Uterus (tissue), 2 donors: ENCODE results near the gene FRMPD4.

Experiments used
- POLR2A ChIP-seq, 2 donors: fragments of 450-650 bp; IDR thresholded peaks; one replicate each; pipeline ENCODE4 v1.6.1; 2016; ENCODE audit warnings: antibody characterized with exemption in 2 of 2, mild to moderate bottlenecking in 1 of 2, moderate library complexity in 1 of 2
- TF ChIP-seq, protein P1 (sequence below), 4 experiments: fragments of 200-600 bp in 2 of 4; fragments of 450-650 bp in 2 of 4; sonication (generic) in 2 of 4; IDR thresholded peaks; one replicate each; pipeline ENCODE4 v1.5.1; 2016 to 2019; ENCODE audit warnings: antibody characterized with exemption in 4 of 4, mild to moderate bottlenecking in 2 of 4, moderate library complexity in 1 of 4

DNA sequence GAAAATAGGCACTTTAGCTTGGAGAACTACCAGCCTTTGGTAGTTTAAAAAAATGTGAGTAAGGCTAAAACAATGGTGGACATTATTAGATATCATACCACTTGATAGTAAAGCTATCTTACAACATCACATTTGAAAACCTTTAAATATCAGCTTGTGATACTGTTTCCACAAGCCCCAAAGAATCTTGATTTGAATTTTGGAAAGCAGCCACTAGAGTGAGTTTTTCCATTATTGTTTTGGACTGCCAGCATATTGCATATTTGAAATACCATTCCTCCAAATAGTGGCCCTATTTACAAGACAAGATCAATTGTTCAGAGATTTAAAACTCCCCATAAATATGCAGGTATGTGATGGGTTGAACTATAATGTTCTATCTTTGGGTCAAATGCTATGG lies 349.9 kb downstream of the FRMPD4 start:
- TF ChIP-seq, protein P1, sequence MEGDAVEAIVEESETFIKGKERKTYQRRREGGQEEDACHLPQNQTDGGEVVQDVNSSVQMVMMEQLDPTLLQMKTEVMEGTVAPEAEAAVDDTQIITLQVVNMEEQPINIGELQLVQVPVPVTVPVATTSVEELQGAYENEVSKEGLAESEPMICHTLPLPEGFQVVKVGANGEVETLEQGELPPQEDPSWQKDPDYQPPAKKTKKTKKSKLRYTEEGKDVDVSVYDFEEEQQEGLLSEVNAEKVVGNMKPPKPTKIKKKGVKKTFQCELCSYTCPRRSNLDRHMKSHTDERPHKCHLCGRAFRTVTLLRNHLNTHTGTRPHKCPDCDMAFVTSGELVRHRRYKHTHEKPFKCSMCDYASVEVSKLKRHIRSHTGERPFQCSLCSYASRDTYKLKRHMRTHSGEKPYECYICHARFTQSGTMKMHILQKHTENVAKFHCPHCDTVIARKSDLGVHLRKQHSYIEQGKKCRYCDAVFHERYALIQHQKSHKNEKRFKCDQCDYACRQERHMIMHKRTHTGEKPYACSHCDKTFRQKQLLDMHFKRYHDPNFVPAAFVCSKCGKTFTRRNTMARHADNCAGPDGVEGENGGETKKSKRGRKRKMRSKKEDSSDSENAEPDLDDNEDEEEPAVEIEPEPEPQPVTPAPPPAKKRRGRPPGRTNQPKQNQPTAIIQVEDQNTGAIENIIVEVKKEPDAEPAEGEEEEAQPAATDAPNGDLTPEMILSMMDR (IDR thresholded peaks at IDR 0.05), result no peak
- no peak for TF ChIP-seq POLR2A (IDR thresholded peaks at IDR 0.05)
